ENCODE measurements around the gene WSCD1.

WSCD1 gene

DNA sequence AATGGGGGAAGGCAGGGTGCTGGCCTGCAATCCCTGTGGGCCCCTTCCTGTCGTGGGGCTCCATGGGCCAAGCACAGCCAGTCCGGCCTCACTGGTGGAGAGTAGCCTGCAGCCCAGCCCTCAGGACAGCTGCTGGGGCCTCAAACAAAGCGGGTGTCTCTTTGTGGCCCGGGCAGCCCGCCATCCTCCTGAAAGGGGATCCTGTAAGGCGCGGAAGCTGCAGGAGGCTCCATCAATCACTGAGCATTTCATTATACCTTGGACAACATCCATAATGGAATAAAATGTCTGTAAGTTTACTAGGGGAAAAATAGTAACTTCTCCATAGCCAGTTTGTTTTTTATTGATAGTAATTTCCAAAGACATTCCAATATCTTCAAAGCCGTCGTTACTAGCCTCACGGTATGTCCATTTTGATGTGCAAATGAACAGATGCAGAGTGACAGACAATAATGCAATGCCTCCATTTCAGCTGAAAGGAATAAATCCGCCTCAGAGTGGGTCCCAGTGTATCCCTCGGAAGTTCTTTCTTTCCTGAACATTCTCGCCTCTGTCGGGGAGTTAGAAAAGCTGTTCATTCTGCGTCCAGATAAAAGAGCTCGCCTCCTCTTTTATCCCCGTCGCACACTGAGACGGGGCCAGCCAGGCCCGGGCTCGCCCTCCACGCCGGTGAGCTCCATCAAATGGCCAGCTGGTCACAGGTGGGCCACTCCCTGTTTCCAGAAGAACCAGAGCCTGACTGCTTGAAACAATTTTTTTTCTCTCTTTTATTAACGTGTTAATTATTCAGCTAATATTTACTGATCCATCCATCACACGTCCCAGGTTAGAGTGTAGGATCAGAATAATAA is 14.4 kb downstream of the WSCD1 start:
- Histone ChIP-seq H3F3A (ENCODE audit: insufficient read depth, low read length) (no peaks in the 10 kb centered on the region), H3K4me3 (ENCODE audit: low read depth, low read length, poor library complexity, severe bottlenecking) (no peak overlapping the region), H3K27me3 (ENCODE audit: insufficient read depth, low read length) (no peaks in the 10 kb centered on the region), H3K36me3 (ENCODE audit: insufficient read depth, low read length) (no peaks in the 10 kb centered on the region), H3K9ac (ENCODE audit: low read length) (no peak overlapping the region), H3K9me2 (ENCODE audit: low read depth, low read length) (no peaks in the 10 kb centered on the region), H3K27ac (ENCODE audit: low read depth, low read length, poor library complexity, severe bottlenecking) (no peak overlapping the region), H4K20me1 (ENCODE audit: insufficient read depth, low read length) (no peaks in the 10 kb centered on the region), H3K79me2 (ENCODE audit: insufficient read depth, low read length) (no peaks in the 10 kb centered on the region), H2AFZ (ENCODE audit: low read length) (no peak overlapping the region), H3K4me2 (ENCODE audit: low read length) (no peak overlapping the region), H3K9me3 (ENCODE audit: low read length) (no peaks in the 10 kb centered on the region), H3K4me1 (ENCODE audit: insufficient read depth, low read length, severe bottlenecking) (no peaks in the 10 kb centered on the region)
- TF ChIP-seq, protein P1, sequence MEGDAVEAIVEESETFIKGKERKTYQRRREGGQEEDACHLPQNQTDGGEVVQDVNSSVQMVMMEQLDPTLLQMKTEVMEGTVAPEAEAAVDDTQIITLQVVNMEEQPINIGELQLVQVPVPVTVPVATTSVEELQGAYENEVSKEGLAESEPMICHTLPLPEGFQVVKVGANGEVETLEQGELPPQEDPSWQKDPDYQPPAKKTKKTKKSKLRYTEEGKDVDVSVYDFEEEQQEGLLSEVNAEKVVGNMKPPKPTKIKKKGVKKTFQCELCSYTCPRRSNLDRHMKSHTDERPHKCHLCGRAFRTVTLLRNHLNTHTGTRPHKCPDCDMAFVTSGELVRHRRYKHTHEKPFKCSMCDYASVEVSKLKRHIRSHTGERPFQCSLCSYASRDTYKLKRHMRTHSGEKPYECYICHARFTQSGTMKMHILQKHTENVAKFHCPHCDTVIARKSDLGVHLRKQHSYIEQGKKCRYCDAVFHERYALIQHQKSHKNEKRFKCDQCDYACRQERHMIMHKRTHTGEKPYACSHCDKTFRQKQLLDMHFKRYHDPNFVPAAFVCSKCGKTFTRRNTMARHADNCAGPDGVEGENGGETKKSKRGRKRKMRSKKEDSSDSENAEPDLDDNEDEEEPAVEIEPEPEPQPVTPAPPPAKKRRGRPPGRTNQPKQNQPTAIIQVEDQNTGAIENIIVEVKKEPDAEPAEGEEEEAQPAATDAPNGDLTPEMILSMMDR (IDR thresholded peaks at IDR 0.05; ENCODE audit: low read length): no peak
- TF ChIP-seq EZH2 (IDR thresholded peaks at IDR 0.05; ENCODE audit: borderline replicate concordance, low read length): no peak

DNA sequence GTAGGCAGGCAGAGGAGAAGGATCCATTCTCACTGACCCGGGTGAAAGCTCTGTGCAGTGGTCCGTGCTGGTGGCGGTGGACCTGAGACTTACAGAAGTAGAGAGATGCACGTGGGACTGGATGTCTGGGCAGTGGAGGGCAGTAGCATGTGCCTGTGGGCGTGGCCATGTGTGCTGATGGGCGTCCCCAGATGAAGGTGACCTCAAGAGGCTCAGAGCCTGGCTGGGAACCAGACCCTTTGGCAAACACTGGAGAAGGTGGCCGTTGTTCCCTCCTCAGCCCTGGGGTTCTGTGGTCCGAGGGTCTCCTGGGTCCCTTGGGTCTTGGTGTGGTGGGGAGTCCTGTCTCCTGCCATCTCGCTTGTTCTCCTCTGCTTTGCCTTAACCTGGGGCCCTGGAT is 15.6 kb downstream of the WSCD1 start:
- no peak overlapping the region for H3K27ac ChIP-seq (ENCODE audit: low read depth, low read length, poor library complexity, severe bottlenecking)
- H3K36me3 ChIP-seq (ENCODE audit: insufficient read depth, low read length): no peaks in the 10 kb centered on the region
- no peaks in the 10 kb centered on the region for H4K20me1 ChIP-seq (ENCODE audit: insufficient read depth, low read length)
- no peaks in the 10 kb centered on the region for H3K9me3 ChIP-seq (ENCODE audit: low read length)
- H3K79me2 ChIP-seq (ENCODE audit: insufficient read depth, low read length): no peaks in the 10 kb centered on the region
- H2AFZ ChIP-seq (ENCODE audit: low read length): no peak overlapping the region
- H3K9ac ChIP-seq (ENCODE audit: low read length): no peak overlapping the region
- no peaks in the 10 kb centered on the region for H3K27me3 ChIP-seq (ENCODE audit: insufficient read depth, low read length)
- H3K4me3 ChIP-seq (ENCODE audit: low read depth, low read length, poor library complexity, severe bottlenecking): no peak overlapping the region
- no peak overlapping the region for H3K4me2 ChIP-seq (ENCODE audit: low read length)
- no peak for TF ChIP-seq EZH2 (IDR thresholded peaks at IDR 0.05; ENCODE audit: borderline replicate concordance, low read length)
- TF ChIP-seq, protein P1 (IDR thresholded peaks at IDR 0.05; ENCODE audit: low read length): no peak
- H3F3A ChIP-seq (ENCODE audit: insufficient read depth, low read length): no peaks in the 10 kb centered on the region
- no peaks in the 10 kb centered on the region for H3K4me1 ChIP-seq (ENCODE audit: insufficient read depth, low read length, severe bottlenecking)
- H3K9me2 ChIP-seq (ENCODE audit: low read depth, low read length): no peaks in the 10 kb centered on the region

DNA sequence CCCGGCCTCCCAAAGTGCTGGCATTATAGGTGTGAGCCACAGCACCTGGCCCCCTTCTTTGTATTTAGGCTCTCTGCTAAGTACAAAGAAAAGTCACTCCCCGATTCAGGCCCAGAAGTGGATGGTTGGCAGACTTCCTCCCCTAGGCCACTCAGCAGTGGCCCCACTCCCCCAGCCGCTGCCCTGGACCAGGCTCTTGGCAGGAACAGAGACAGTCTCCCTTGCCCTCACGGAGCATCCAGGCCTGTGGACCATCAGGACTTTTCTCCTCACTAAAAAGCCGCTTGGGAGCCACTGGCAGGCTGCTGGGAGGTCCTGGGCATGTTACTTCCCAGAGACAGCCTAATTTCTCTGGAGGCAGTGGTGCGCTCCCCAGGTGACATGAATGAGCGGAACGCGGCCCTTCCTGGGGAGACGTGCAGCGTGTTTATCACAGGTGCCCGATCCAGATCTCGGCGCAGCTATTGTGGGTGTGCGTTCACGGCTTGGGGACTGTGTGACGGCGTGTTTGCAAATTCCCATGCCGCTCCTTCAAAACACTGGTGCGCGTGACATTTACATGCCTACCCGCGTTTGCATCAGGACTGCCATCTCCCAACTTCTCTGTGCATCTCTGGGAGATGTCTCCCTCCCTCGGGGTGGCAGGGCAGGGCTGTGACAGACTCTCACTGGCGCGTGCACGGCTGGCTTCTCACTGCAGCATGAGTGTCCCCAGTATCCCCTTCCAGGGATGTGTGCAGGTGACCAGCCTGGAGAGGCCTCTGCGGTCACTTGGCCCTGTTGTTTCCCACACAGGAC is 16.6 kb downstream of the WSCD1 start:
- Histone ChIP-seq H3K4me3 (ENCODE audit: low read depth, low read length, poor library complexity, severe bottlenecking) (no peak overlapping the region), H3K27ac (ENCODE audit: low read depth, low read length, poor library complexity, severe bottlenecking) (no peak overlapping the region), H3K27me3 (ENCODE audit: insufficient read depth, low read length) (no peaks in the 10 kb centered on the region), H3K4me1 (ENCODE audit: insufficient read depth, low read length, severe bottlenecking) (no peaks in the 10 kb centered on the region), H3K79me2 (ENCODE audit: insufficient read depth, low read length) (no peaks in the 10 kb centered on the region), H2AFZ (ENCODE audit: low read length) (no peak overlapping the region), H3K9ac (ENCODE audit: low read length) (no peak overlapping the region), H3K4me2 (ENCODE audit: low read length) (no peak overlapping the region), H3F3A (ENCODE audit: insufficient read depth, low read length) (no peaks in the 10 kb centered on the region), H3K9me3 (ENCODE audit: low read length) (no peaks in the 10 kb centered on the region), H4K20me1 (ENCODE audit: insufficient read depth, low read length) (no peaks in the 10 kb centered on the region), H3K9me2 (ENCODE audit: low read depth, low read length) (no peaks in the 10 kb centered on the region), H3K36me3 (ENCODE audit: insufficient read depth, low read length) (no peaks in the 10 kb centered on the region)
- TF ChIP-seq, protein P1 (IDR thresholded peaks at IDR 0.05; ENCODE audit: low read length): no peak

All from OCI-LY1 (cell line).